ENCODE data around the gene FTH1.

The FTH1 gene

GRCh38 chr11:62001450-62002191 is 34.2 kb upstream of the FTH1 start:
- no peaks in the 10 kb centered on the region for H3K27me3 ChIP-seq (ENCODE audit: control insufficient read depth, insufficient read depth, low read length)
- H3K9ac ChIP-seq (ENCODE audit: low read depth, low read length): no peak overlapping the region
- no peak overlapping the region for H3K4me3 ChIP-seq (ENCODE audit: low read depth, low read length)
- no peak overlapping the region for H3K27ac ChIP-seq (ENCODE audit: low read depth, low read length)
- H3K4me1 ChIP-seq (ENCODE audit: control insufficient read depth, insufficient read depth, low read length): no peaks in the 10 kb centered on the region; the same call in 1 of the 2 replicates
- no peaks in the 10 kb centered on the region for H3K36me3 ChIP-seq (ENCODE audit: control insufficient read depth, insufficient read depth, low read length)
- peaks cover 9% of the 10 kb centered on the region; the same call in 1 of the 2 replicates for H3K9me3 ChIP-seq (ENCODE audit: control insufficient read depth, insufficient read depth, low read length)

GRCh38 chr11:62000539-62001446 is 33.4 kb upstream of the FTH1 start:
- Histone ChIP-seq H3K9me3 (ENCODE audit: control insufficient read depth, insufficient read depth, low read length) (peaks cover 9% of the 10 kb centered on the region; the same call in 1 of the 2 replicates), H3K36me3 (ENCODE audit: control insufficient read depth, insufficient read depth, low read length) (no peaks in the 10 kb centered on the region), H3K27me3 (ENCODE audit: control insufficient read depth, insufficient read depth, low read length) (no peaks in the 10 kb centered on the region), H3K4me3 (ENCODE audit: low read depth, low read length) (no peak overlapping the region), H3K4me1 (ENCODE audit: control insufficient read depth, insufficient read depth, low read length) (no peaks in the 10 kb centered on the region; the same call in 1 of the 2 replicates), H3K9ac (ENCODE audit: low read depth, low read length) (no peak overlapping the region), H3K27ac (ENCODE audit: low read depth, low read length) (no peak overlapping the region)

GRCh38 chr11:61999141-61999975 is 31.9 kb upstream of the FTH1 start:
- H3K4me3 ChIP-seq (ENCODE audit: low read depth, low read length): no peak overlapping the region
- no peak overlapping the region for H3K27ac ChIP-seq (ENCODE audit: low read depth, low read length)
- no peak overlapping the region for H3K9ac ChIP-seq (ENCODE audit: low read depth, low read length)
- no peaks in the 10 kb centered on the region for H3K36me3 ChIP-seq (ENCODE audit: control insufficient read depth, insufficient read depth, low read length)
- no peaks in the 10 kb centered on the region for H3K27me3 ChIP-seq (ENCODE audit: control insufficient read depth, insufficient read depth, low read length)
- no peaks in the 10 kb centered on the region; the same call in 1 of the 2 replicates for H3K4me1 ChIP-seq (ENCODE audit: control insufficient read depth, insufficient read depth, low read length)
- H3K9me3 ChIP-seq (ENCODE audit: control insufficient read depth, insufficient read depth, low read length): peaks cover 9% of the 10 kb centered on the region; the same call in 1 of the 2 replicates

- no peaks in the 10 kb centered on the region; the same call in 1 of the 2 replicates for H3K4me1 ChIP-seq (ENCODE audit: control insufficient read depth, insufficient read depth, low read length)
- H3K9me3 ChIP-seq (ENCODE audit: control insufficient read depth, insufficient read depth, low read length): peaks cover 9% of the 10 kb centered on the region; the same call in 1 of the 2 replicates
- H3K9ac ChIP-seq (ENCODE audit: low read depth, low read length): no peak overlapping the region
- H3K27me3 ChIP-seq (ENCODE audit: control insufficient read depth, insufficient read depth, low read length): no peaks in the 10 kb centered on the region
- no peak overlapping the region for H3K4me3 ChIP-seq (ENCODE audit: low read depth, low read length)
- H3K27ac ChIP-seq (ENCODE audit: low read depth, low read length): no peak overlapping the region
- H3K36me3 ChIP-seq (ENCODE audit: control insufficient read depth, insufficient read depth, low read length): no peaks in the 10 kb centered on the region
These were observed 29.5 kb upstream of the FTH1 start for GRCh38 chr11:61996933-61997332.

- Histone ChIP-seq H3K4me1 (ENCODE audit: control insufficient read depth, insufficient read depth, low read length) (no peaks in the 10 kb centered on the region), H3K27me3 (ENCODE audit: control insufficient read depth, insufficient read depth, low read length) (no peaks in the 10 kb centered on the region), H3K9ac (ENCODE audit: low read depth, low read length) (no peak overlapping the region), H3K9me3 (ENCODE audit: control insufficient read depth, insufficient read depth, low read length) (peaks cover 9% of the 10 kb centered on the region; the same call in 1 of the 2 replicates), H3K4me3 (ENCODE audit: low read depth, low read length) (no peak overlapping the region), H3K27ac (ENCODE audit: low read depth, low read length) (no peak overlapping the region), H3K36me3 (ENCODE audit: control insufficient read depth, insufficient read depth, low read length) (no peaks in the 10 kb centered on the region)
These were observed 27.5 kb upstream of the FTH1 start for GRCh38 chr11:61994981-61995380.

GRCh38 chr11:61985869-61986268 is 18.4 kb upstream of the FTH1 start:
- Histone ChIP-seq H3K4me3 (ENCODE audit: low read depth, low read length) (no peak overlapping the region), H3K4me1 (ENCODE audit: control insufficient read depth, insufficient read depth, low read length) (no peaks in the 10 kb centered on the region), H3K27ac (ENCODE audit: low read depth, low read length) (no peak overlapping the region), H3K9me3 (ENCODE audit: control insufficient read depth, insufficient read depth, low read length) (no peaks in the 10 kb centered on the region), H3K36me3 (ENCODE audit: control insufficient read depth, insufficient read depth, low read length) (no peaks in the 10 kb centered on the region), H3K27me3 (ENCODE audit: control insufficient read depth, insufficient read depth, low read length) (peaks cover 24% of the 10 kb centered on the region), H3K9ac (ENCODE audit: low read depth, low read length) (no peak overlapping the region)

- Histone ChIP-seq H3K9ac (ENCODE audit: low read depth, low read length) (no peak overlapping the region), H3K27ac (ENCODE audit: low read depth, low read length) (no peak overlapping the region)
These were observed 16.0 kb upstream of the FTH1 start for GRCh38 chr11:61983419-61983818.

GRCh38 chr11:61980783-61981541 is 13.5 kb upstream of the FTH1 start:
- Histone ChIP-seq H3K9ac (ENCODE audit: low read depth, low read length) (no peak overlapping the region), H3K4me3 (ENCODE audit: low read depth, low read length) (no peak overlapping the region), H3K9me3 (ENCODE audit: control insufficient read depth, insufficient read depth, low read length) (no peaks in the 10 kb centered on the region), H3K36me3 (ENCODE audit: control insufficient read depth, insufficient read depth, low read length) (no peaks in the 10 kb centered on the region), H3K4me1 (ENCODE audit: control insufficient read depth, insufficient read depth, low read length) (no peaks in the 10 kb centered on the region), H3K27me3 (ENCODE audit: control insufficient read depth, insufficient read depth, low read length) (peaks cover 40% of the 10 kb centered on the region), H3K27ac (ENCODE audit: low read depth, low read length) (no peak overlapping the region)

More at GRCh38 chr11:61983419-61983818, 16.0 kb upstream of the FTH1 start:
- Histone ChIP-seq H3K36me3 (ENCODE audit: control insufficient read depth, insufficient read depth, low read length) (no peaks in the 10 kb centered on the region), H3K4me1 (ENCODE audit: control insufficient read depth, insufficient read depth, low read length) (no peaks in the 10 kb centered on the region), H3K27me3 (ENCODE audit: control insufficient read depth, insufficient read depth, low read length) (peaks cover 40% of the 10 kb centered on the region), H3K9me3 (ENCODE audit: control insufficient read depth, insufficient read depth, low read length) (no peaks in the 10 kb centered on the region), H3K4me3 (ENCODE audit: low read depth, low read length) (no peak overlapping the region)

- no peaks in the 10 kb centered on the region for H3K36me3 ChIP-seq (ENCODE audit: control insufficient read depth, insufficient read depth, low read length)
- no peak overlapping the region for H3K4me3 ChIP-seq (ENCODE audit: low read depth, low read length)
- H3K9ac ChIP-seq (ENCODE audit: low read depth, low read length): no peak overlapping the region
- H3K27ac ChIP-seq (ENCODE audit: low read depth, low read length): no peak overlapping the region
- H3K27me3 ChIP-seq (ENCODE audit: control insufficient read depth, insufficient read depth, low read length): peaks cover 30% of the 10 kb centered on the region
- H3K4me1 ChIP-seq (ENCODE audit: control insufficient read depth, insufficient read depth, low read length): no peaks in the 10 kb centered on the region; the same call in 1 of the 2 replicates
- no peaks in the 10 kb centered on the region for H3K9me3 ChIP-seq (ENCODE audit: control insufficient read depth, insufficient read depth, low read length)
These were observed 11.5 kb upstream of the FTH1 start for GRCh38 chr11:61978703-61979661.
